Effector memory CD8-positive, alpha-beta T cell (primary cell): ENCODE data around the gene ATP1B1.

ENCODE experiments used
- ATAC-seq: fragments of 150-1000 bp; cut with Tn5 transposase; replicated peaks from 2 replicates; pipeline ENCODE4 v1.10.0; 2021; ENCODE audit warnings: mild to moderate bottlenecking, moderate library complexity
- DNase-seq, 3 experiments: peaks; one replicate each; pipeline ENCODE4 v3.0.0; 2021
- H3K27ac Mint-ChIP-seq, 2 donors: one replicate each; pipeline ENCODE4 v1.8.0; 2022; ENCODE audit warnings: mild to moderate bottlenecking in 2 of 2, mixed read lengths in 2 of 2, moderate library complexity in 2 of 2
- H3K27me3 Mint-ChIP-seq, 2 donors: one replicate each; pipeline ENCODE4 v1.8.0; 2022; ENCODE audit warnings: mixed read lengths in 2 of 2
- H3K36me3 Mint-ChIP-seq: one replicate; pipeline ENCODE4 v1.8.0; 2022; ENCODE audit warnings: mild to moderate bottlenecking, moderate library complexity, mixed read lengths; ENCODE audit not compliant: insufficient read depth
- H3K4me1 Mint-ChIP-seq, 2 donors: one replicate each; pipeline ENCODE4 v1.8.0; 2022; ENCODE audit warnings: low read depth in 2 of 2, mixed read lengths in 2 of 2
- H3K4me3 Mint-ChIP-seq, 2 donors: one replicate each; pipeline ENCODE4 v1.8.0; 2022; ENCODE audit warnings: mild to moderate bottlenecking in 2 of 2, mixed read lengths in 2 of 2, moderate library complexity in 2 of 2
- H3K9me3 Mint-ChIP-seq, 2 donors: one replicate each; pipeline ENCODE4 v1.8.0; 2022; ENCODE audit warnings: mixed read lengths in 2 of 2

ATP1B1 gene

DNA sequence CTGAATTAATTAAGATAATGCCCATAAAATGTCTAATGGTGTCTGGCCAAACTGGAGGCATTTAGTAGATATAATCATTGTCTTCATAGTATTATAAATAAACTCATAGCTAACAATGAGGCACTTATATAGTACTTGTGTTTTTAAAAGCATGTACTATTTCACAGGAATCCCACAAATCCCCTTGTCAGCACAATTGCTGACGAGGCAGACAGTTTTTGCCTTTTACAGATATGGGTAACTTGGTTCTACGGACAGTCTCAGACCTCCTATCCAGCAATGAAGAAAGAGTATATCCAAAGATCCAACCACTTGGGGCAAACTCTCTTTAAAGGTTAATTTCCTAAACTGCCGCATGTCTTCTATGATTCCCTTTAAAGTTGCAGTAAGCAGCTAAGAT, 73.7 kb downstream of the ATP1B1 start:
- no peak overlapping the region for H3K27ac Mint-ChIP-seq

More for the DNA sequence above, 73.7 kb downstream of the ATP1B1 start:
- H3K27me3 Mint-ChIP-seq: no peaks in the 10 kb centered on the region
- ATAC-seq (no peak), DNase-seq (no peak)
- H3K4me3 Mint-ChIP-seq: no peak overlapping the region
- H3K4me1 Mint-ChIP-seq: no peaks in the 10 kb centered on the region
- H3K36me3 Mint-ChIP-seq: no peaks in the 10 kb centered on the region
- H3K9me3 Mint-ChIP-seq: no peaks in the 10 kb centered on the region
